WTC11 (cell line): ENCODE data around the gene SRSF6. TPM values are rescaled to one million over a fixed set of nuclear protein-coding genes. Genes with fewer than 3 reads are reported as not detected.
"Not testable (repeated sequence)": the region's sequence is repeated elsewhere in the genome, so short reads cannot be mapped to it uniquely, and the experiment has no call there.

Experiments used
- ATAC-seq: fragments of 200-7000 bp; cut with Tn5 transposase; 2 replicates; pipeline ENCODE4 v1.10.0; 2021; ENCODE audit warnings: mild to moderate bottlenecking, moderate library complexity
- CTCF ChIA-PET: fragments of 300-600 bp; sonication (Branson Sonifier 250); formaldehyde crosslinking; loops from one replicate; lab custom pipeline; 2021; ENCODE audit warnings: antibody characterized with exemption; lab: Charles Lee
- POLR2A ChIA-PET: fragments of 350-600 bp; sonication (Branson Sonifier 250); formaldehyde crosslinking; loops from one replicate; lab custom pipeline; 2021; ENCODE audit warnings: antibody characterized with exemption; lab: Charles Lee
- DNase-seq: peaks from one replicate; pipeline ENCODE4 v3.0.0; 2021; ENCODE audit warnings: low spot score
- H3K27ac Mint-ChIP-seq: 2 replicates; pipeline ENCODE4 v1.8.0; 2021; ENCODE audit warnings: mixed read lengths
- H3K27me3 Mint-ChIP-seq: 2 replicates; pipeline ENCODE4 v1.8.0; 2021; ENCODE audit warnings: low read depth, mild to moderate bottlenecking, moderate library complexity, mixed read lengths
- H3K36me3 Mint-ChIP-seq: 2 replicates; pipeline ENCODE4 v1.8.0; 2021; ENCODE audit warnings: mixed read lengths
- H3K4me1 Mint-ChIP-seq: 2 replicates; pipeline ENCODE4 v1.8.0; 2022; ENCODE audit warnings: mixed read lengths
- H3K4me3 Mint-ChIP-seq: 2 replicates; pipeline ENCODE4 v1.8.0; 2021; ENCODE audit warnings: mild to moderate bottlenecking, moderate library complexity, mixed read lengths
- H3K9me3 Mint-ChIP-seq: 2 replicates; pipeline ENCODE4 v1.8.0; 2021; ENCODE audit warnings: mixed read lengths
- ESRRA ChIP-seq: sonication (generic); formaldehyde crosslinking; IDR thresholded peaks from 2 replicates; pipeline ENCODE4 v1.8.1; 2022; ENCODE audit warnings: mild to moderate bottlenecking, missing genetic modification reagents, borderline replicate concordance
- NR1H2 ChIP-seq: sonication (generic); formaldehyde crosslinking; IDR thresholded peaks from 2 replicates; pipeline ENCODE4 v1.9.0; 2021; ENCODE audit warnings: mild to moderate bottlenecking, moderate library complexity, missing genetic modification reagents
- RELA ChIP-seq: sonication (generic); formaldehyde crosslinking; IDR thresholded peaks from 2 replicates; pipeline ENCODE4 v1.8.1; 2022; ENCODE audit warnings: missing genetic modification reagents, mild to moderate bottlenecking, borderline replicate concordance
- TP53 ChIP-seq: sonication (generic); formaldehyde crosslinking; IDR thresholded peaks from 2 replicates; pipeline ENCODE4 v1.8.1; 2023; ENCODE audit warnings: mild to moderate bottlenecking, missing genetic modification reagents
- ZNF138 ChIP-seq: sonication (generic); formaldehyde crosslinking; conservative IDR thresholded peaks from 2 replicates; pipeline ENCODE4 v1.8.1; 2022; ENCODE audit warnings: mild to moderate bottlenecking, moderate library complexity, missing genetic modification reagents
- total RNA-seq: library from RNA; stranded (reverse); gene quantifications from 3 replicates; pipeline ENCODE4 v1.2.3, GENCODE V29; 2021
- TF ChIP-seq, protein P1 (sequence below): fragments of 250-450 bp; sonication (Bioruptor Pico); IDR thresholded peaks from 2 replicates; pipeline ENCODE4 v1.9.0; 2021; ENCODE audit warnings: mild to moderate bottlenecking, borderline replicate concordance
- TF ChIP-seq, protein P2 (sequence below): sonication (generic); formaldehyde crosslinking; IDR thresholded peaks from 2 replicates; pipeline ENCODE4 v1.8.1; 2023; ENCODE audit warnings: mild to moderate bottlenecking, missing genetic modification reagents, moderate library complexity
- TF ChIP-seq, protein P3 (sequence below): sonication (generic); formaldehyde crosslinking; IDR thresholded peaks from 2 replicates; pipeline ENCODE4 v1.8.0; 2023; ENCODE audit warnings: mild to moderate bottlenecking, missing genetic modification reagents
- TF ChIP-seq, protein P4 (sequence below): fragments of 200-600 bp; IDR thresholded peaks from 2 replicates; pipeline ENCODE4 v1.8.0; 2022; ENCODE audit warnings: antibody characterized with exemption
- TF ChIP-seq, protein P5 (sequence below): fragments of 250-450 bp; sonication (Bioruptor Pico); IDR thresholded peaks from 2 replicates; pipeline ENCODE4 v1.9.0; 2021; ENCODE audit warnings: mild to moderate bottlenecking

SRSF6 gene
- total RNA-seq, 1 experiment from 2014 or later, result 107 TPM

DNA sequence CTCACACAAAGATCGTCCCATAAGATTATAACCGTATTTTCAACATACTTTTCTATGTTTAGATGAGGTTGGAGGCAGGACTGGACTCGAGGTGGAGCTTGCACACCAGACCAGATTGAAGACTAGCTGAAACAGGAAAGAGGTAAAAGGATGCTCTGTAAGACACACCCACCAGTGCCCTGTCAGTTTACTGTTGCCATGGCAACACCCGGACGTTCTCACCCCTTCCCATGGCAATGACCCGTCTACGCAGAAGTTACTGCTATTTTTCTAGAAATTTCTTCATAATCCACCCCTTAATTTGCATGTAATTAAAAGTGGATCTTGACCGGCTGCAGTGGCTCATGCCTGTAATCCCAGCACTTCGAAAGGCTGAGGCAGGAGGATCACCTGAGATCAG lies 13.6 kb upstream of the SRSF6 start (continued):
- no peak for TF ChIP-seq NR1H2 (CRISPR knock-in tag)
- TF ChIP-seq, all 79 proteins: peak for 0

DNA sequence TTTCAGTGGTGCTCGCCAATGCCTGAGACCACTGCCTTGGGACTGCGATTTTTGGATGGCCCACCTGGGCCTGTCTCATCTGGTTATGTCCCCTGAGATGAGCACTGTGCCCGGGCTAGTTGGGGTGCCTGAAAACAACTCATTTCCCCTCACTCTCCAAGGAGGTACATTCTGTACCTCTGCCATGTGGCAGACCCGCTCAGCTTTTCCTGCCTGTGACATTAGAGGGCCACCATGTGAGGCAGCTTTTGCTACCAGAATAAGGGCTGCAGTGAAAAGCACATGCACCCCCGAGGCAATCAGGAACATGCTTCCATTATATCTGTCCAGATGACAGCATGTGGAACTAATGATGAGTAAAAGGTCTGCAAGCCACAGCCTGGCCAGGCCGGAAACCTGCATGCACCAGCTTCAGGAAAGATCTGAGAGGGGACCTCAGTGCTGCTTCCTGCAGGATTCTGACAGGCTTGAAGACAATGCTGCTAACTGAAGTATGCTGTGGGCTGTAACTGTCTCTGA lies 11.3 kb upstream of the SRSF6 start:
- DNase-seq, result no peak
- no peak for TF ChIP-seq NR1H2 (CRISPR knock-in tag)
- no peak for TF ChIP-seq ZNF138 (CRISPR knock-in tag)
- no peak for TF ChIP-seq TP53 (CRISPR knock-in tag)
- TF ChIP-seq RELA (CRISPR knock-in tag), result no peak
- TF ChIP-seq, protein P1, sequence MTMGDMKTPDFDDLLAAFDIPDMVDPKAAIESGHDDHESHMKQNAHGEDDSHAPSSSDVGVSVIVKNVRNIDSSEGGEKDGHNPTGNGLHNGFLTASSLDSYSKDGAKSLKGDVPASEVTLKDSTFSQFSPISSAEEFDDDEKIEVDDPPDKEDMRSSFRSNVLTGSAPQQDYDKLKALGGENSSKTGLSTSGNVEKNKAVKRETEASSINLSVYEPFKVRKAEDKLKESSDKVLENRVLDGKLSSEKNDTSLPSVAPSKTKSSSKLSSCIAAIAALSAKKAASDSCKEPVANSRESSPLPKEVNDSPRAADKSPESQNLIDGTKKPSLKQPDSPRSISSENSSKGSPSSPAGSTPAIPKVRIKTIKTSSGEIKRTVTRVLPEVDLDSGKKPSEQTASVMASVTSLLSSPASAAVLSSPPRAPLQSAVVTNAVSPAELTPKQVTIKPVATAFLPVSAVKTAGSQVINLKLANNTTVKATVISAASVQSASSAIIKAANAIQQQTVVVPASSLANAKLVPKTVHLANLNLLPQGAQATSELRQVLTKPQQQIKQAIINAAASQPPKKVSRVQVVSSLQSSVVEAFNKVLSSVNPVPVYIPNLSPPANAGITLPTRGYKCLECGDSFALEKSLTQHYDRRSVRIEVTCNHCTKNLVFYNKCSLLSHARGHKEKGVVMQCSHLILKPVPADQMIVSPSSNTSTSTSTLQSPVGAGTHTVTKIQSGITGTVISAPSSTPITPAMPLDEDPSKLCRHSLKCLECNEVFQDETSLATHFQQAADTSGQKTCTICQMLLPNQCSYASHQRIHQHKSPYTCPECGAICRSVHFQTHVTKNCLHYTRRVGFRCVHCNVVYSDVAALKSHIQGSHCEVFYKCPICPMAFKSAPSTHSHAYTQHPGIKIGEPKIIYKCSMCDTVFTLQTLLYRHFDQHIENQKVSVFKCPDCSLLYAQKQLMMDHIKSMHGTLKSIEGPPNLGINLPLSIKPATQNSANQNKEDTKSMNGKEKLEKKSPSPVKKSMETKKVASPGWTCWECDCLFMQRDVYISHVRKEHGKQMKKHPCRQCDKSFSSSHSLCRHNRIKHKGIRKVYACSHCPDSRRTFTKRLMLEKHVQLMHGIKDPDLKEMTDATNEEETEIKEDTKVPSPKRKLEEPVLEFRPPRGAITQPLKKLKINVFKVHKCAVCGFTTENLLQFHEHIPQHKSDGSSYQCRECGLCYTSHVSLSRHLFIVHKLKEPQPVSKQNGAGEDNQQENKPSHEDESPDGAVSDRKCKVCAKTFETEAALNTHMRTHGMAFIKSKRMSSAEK (CRISPR knock-in tag), result no peak
- TF ChIP-seq, protein P2, sequence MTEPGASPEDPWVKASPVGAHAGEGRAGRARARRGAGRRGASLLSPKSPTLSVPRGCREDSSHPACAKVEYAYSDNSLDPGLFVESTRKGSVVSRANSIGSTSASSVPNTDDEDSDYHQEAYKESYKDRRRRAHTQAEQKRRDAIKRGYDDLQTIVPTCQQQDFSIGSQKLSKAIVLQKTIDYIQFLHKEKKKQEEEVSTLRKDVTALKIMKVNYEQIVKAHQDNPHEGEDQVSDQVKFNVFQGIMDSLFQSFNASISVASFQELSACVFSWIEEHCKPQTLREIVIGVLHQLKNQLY (CRISPR knock-in tag), result no peak
- Mint-ChIP-seq H3K4me3 (no peak overlapping the region), H3K27me3 (peaks cover under 1% of the 10 kb centered on the region; the same call in 1 of the 2 replicates), H3K27ac (no peak overlapping the region), H3K4me1 (peaks cover 5% of the 10 kb centered on the region; the same call in 1 of the 2 replicates), H3K36me3 (no peaks in the 10 kb centered on the region), H3K9me3 (no peaks in the 10 kb centered on the region)
- ATAC-seq, result no peak
- CTCF ChIA-PET, result no interaction called here
- POLR2A ChIA-PET, result interaction anchor here (0.6 to 1.0 kb wide), 2 partner anchors 11 to 17 kb away, joined by 3 to 4 read pairs; partner anchors contain the start of gene SRSF6

DNA sequence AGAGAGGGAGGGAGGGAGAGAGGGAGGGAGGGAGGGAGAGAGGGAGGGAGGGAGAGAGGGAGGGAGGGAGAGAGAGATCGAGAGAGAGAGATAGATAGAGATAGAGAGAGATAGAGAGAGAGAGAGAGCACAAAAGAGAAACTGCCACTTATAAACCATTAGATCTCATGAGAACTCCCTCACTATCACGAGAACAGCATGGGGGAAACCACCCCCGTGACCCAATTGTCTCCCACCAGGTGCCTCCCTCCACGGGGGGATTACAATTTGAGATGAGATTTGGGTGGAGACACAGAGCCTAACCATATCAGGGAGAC lies 9.3 kb upstream of the SRSF6 start:
- not testable (repeated sequence) for H3K27me3 Mint-ChIP-seq, H3K27ac Mint-ChIP-seq, H3K4me1 Mint-ChIP-seq, H3K36me3 Mint-ChIP-seq, H3K9me3 Mint-ChIP-seq, H3K4me3 Mint-ChIP-seq, ATAC-seq, DNase-seq
- CTCF ChIA-PET, result interaction anchor here (0.6 to 2.2 kb wide), 41 partner anchors 9 to 1240 kb away, joined by 3 to 19 read pairs (median 4); partner anchors contain the start of genes IFT52, L3MBTL1, MYBL2 and SRSF6
- POLR2A ChIA-PET, result interaction anchor here (0.6 to 1.1 kb wide), 2 partner anchors 9 to 18 kb away, joined by 3 to 6 read pairs; partner anchors contain the start of gene SRSF6

DNA sequence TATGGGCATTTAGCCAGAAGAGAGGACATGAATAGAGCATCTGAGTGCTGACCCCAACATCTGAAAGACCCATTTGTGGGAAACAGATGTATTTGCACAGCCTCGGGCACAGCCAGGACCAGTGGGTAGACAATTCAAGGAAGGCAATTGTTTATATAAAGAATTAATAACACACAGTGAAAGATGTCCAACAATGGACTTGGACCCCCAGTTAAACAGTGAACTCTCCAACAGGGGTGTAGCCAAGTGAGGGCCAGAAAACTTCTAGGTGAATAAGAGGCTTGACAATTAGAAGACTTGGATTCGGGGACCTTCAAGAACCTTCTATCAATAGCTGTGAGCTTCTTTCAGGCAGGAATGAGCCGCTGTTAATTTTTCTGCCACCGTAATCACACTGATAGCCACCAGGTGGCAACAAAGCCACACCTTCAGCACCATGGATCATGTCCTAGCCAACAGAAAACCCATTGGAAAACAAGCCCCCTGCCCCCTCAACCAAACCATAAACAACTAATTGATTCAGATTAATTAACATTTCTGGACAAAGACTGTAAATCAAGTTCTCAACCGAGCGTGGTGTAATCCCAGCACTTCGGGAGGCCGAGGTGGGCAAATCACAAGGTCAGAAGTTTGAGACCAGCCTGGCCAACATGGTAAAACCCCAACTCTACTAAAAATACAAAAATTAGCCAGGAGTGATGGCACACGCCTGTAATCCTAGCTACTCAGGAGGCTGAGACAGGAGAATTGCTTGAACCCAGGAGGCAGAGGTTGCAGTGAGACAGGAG lies 8.8 kb upstream of the SRSF6 start:
- H3K36me3 Mint-ChIP-seq, result no peaks in the 10 kb centered on the region
- H3K27ac Mint-ChIP-seq, result no peak overlapping the region
- no peaks in the 10 kb centered on the region for H3K9me3 Mint-ChIP-seq
- ChIA-PET POLR2A (interaction anchor here (0.6 to 1.1 kb wide), 3 partner anchors 8 to 492 kb away, joined by 3 to 6 read pairs (median 3); partner anchors contain the start of gene SRSF6), CTCF (interaction anchor here (0.5 to 2.2 kb wide), 42 partner anchors 8 to 1240 kb away, joined by 3 to 19 read pairs (median 4); partner anchors contain the start of genes IFT52, L3MBTL1, MYBL2 and SRSF6)
- no peaks in the 10 kb centered on the region; the same call in 1 of the 2 replicates for H3K27me3 Mint-ChIP-seq
- ATAC-seq (peak; percentile 79), DNase-seq (peak; percentile 42)
- TF ChIP-seq, protein P3, sequence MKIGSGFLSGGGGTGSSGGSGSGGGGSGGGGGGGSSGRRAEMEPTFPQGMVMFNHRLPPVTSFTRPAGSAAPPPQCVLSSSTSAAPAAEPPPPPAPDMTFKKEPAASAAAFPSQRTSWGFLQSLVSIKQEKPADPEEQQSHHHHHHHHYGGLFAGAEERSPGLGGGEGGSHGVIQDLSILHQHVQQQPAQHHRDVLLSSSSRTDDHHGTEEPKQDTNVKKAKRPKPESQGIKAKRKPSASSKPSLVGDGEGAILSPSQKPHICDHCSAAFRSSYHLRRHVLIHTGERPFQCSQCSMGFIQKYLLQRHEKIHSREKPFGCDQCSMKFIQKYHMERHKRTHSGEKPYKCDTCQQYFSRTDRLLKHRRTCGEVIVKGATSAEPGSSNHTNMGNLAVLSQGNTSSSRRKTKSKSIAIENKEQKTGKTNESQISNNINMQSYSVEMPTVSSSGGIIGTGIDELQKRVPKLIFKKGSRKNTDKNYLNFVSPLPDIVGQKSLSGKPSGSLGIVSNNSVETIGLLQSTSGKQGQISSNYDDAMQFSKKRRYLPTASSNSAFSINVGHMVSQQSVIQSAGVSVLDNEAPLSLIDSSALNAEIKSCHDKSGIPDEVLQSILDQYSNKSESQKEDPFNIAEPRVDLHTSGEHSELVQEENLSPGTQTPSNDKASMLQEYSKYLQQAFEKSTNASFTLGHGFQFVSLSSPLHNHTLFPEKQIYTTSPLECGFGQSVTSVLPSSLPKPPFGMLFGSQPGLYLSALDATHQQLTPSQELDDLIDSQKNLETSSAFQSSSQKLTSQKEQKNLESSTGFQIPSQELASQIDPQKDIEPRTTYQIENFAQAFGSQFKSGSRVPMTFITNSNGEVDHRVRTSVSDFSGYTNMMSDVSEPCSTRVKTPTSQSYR (CRISPR knock-in tag), result no peak
- TF ChIP-seq, protein P4, sequence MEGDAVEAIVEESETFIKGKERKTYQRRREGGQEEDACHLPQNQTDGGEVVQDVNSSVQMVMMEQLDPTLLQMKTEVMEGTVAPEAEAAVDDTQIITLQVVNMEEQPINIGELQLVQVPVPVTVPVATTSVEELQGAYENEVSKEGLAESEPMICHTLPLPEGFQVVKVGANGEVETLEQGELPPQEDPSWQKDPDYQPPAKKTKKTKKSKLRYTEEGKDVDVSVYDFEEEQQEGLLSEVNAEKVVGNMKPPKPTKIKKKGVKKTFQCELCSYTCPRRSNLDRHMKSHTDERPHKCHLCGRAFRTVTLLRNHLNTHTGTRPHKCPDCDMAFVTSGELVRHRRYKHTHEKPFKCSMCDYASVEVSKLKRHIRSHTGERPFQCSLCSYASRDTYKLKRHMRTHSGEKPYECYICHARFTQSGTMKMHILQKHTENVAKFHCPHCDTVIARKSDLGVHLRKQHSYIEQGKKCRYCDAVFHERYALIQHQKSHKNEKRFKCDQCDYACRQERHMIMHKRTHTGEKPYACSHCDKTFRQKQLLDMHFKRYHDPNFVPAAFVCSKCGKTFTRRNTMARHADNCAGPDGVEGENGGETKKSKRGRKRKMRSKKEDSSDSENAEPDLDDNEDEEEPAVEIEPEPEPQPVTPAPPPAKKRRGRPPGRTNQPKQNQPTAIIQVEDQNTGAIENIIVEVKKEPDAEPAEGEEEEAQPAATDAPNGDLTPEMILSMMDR, result peak; percentile 43; the same call in 1 of the 2 replicates
- TF ChIP-seq ESRRA (CRISPR knock-in tag), result no peak
- TF ChIP-seq, protein P5, sequence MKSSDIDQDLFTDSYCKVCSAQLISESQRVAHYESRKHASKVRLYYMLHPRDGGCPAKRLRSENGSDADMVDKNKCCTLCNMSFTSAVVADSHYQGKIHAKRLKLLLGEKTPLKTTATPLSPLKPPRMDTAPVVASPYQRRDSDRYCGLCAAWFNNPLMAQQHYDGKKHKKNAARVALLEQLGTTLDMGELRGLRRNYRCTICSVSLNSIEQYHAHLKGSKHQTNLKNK (CRISPR knock-in tag), result no peak
- H3K4me3 Mint-ChIP-seq, result no peak overlapping the region
- no peaks in the 10 kb centered on the region for H3K4me1 Mint-ChIP-seq
